ENCODE measurements around the gene PNLDC1.
"Not testable (repeated sequence)": the region's sequence is repeated elsewhere in the genome, so short reads cannot be mapped to it uniquely, and the experiment has no call there.

The PNLDC1 gene

GRCh38 chr6:159821122-159821521 is 21.0 kb downstream of the PNLDC1 start:
- DNase-seq: no peak

- no peak for DNase-seq
Measured at GRCh38 chr6:159821726-159822125, 21.6 kb downstream of the PNLDC1 start.

GRCh38 chr6:159823953-159824352 is 23.9 kb downstream of the PNLDC1 start:
- DNase-seq: no peak

GRCh38 chr6:159824690-159825089 is 24.6 kb downstream of the PNLDC1 start:
- not testable (repeated sequence) for DNase-seq

GRCh38 chr6:159826004-159826403 is 25.9 kb downstream of the PNLDC1 start:
- no peak for DNase-seq

DNA sequence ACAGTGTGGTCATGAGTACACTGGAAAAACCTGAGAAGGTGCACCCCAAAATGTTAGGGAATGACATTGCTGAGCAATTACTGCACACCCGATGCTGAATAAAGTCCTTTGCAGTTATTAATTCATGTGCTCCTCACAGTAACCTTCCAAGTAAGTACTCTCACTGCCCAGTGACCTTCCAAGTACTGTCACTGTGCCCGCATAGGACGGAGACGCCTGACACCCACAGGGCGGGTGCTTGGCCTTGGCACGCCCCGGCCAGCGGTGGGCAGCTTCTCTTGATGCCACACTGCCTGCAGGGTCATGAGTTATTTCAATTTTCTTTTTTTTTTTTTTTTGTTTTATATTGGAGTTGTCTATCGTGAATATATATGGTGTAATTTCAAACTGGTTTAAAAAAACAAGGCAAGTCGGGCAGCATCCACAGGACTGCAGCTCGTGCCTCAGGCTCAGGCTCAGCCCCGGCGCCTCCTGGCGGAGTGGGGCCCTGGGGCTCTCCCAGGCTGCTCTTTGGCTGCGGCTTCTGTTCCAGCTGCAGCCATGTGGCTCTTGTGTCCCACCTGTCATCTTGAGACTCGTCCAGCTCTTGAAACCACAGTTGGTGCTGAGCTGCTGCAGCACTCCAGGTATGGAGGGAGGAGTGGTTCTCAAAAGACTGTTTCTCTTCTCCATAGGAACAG is 27.0 kb downstream of the PNLDC1 start:
- DNase-seq: no peak

DNA sequence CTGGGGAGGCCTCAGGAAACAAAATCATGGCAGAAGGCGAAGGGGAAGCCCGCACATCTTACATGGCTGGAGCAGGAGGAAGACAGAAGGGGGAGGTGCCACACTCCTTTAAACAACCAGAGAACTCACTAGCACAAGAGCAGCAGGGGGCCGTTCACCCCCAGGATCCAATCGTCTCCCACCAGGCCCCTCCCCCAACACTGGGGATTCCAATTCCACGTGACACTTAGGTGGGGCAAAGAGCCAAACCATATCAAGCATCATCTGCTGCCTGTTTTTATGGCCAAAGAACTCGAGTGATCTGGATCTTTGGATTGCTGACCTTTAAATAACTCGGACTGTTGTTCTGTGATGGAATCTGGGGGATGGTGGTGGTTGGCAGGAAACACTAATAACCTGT is 28.0 kb downstream of the PNLDC1 start:
- no peak for DNase-seq

- DNase-seq: no peak
Measured at GRCh38 chr6:159829526-159829925, 29.4 kb downstream of the PNLDC1 start.

GRCh38 chr6:159830501-159831372 is 30.7 kb downstream of the PNLDC1 start:
- no peak for DNase-seq

- DNase-seq: no peak
Measured at GRCh38 chr6:159831373-159831679, 31.2 kb downstream of the PNLDC1 start.

GRCh38 chr6:159832946-159833345 is 32.9 kb downstream of the PNLDC1 start:
- no peak for DNase-seq

- DNase-seq: no peak
Measured at GRCh38 chr6:159833556-159833955, 33.5 kb downstream of the PNLDC1 start.

DNA sequence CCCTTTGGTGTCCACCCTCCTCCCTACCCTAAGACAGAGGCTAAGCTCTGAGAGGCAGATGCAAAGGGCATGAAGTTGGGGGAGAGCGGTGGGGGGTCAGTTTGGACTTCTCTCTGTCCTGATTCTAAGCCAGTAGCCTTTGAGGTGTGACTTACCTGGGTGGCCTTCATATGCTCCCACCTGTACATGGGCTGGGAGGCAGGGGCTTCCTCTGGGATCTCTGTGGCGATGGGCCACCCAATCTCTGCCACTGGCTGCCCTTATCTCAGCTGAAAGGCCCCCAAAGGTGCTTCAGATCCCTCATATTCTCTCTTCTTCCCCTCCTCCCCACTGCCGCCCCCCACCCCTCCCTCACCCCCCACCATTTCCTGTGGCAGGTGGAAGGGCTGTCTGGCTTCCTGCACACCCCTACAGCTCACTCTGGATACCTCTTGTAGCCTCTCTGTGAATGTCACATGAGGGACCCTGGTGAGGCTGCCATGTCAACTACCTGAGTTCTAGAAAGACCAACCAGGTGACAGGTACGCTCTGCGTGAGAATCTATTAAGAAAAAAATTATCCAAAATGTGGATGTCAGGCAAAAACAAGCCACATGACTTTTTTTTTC is 34.0 kb downstream of the PNLDC1 start:
- DNase-seq: no peak

GRCh38 chr6:159836718-159837490 is 36.8 kb downstream of the PNLDC1 start:
- no peak for DNase-seq

DNA sequence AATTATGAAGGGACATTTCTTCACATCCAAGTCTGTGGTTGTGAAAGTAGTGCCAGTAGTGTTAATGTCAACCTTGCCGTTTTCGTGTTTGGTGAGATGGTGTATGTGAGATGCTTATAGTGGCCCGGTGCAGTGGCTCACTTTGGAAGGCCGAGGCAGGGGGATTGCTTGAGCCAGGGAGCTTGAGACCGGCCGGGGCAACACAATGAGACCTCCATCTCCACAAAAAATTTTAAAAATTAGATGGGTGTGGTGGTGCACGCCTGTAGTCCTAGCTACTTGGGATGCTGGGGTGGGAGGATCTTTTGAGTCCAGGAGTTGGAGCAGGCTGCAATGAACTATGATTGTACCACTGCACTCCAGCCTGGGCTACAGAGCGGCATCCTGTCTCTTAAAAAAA is 37.4 kb downstream of the PNLDC1 start:
- no peak for DNase-seq

DNA sequence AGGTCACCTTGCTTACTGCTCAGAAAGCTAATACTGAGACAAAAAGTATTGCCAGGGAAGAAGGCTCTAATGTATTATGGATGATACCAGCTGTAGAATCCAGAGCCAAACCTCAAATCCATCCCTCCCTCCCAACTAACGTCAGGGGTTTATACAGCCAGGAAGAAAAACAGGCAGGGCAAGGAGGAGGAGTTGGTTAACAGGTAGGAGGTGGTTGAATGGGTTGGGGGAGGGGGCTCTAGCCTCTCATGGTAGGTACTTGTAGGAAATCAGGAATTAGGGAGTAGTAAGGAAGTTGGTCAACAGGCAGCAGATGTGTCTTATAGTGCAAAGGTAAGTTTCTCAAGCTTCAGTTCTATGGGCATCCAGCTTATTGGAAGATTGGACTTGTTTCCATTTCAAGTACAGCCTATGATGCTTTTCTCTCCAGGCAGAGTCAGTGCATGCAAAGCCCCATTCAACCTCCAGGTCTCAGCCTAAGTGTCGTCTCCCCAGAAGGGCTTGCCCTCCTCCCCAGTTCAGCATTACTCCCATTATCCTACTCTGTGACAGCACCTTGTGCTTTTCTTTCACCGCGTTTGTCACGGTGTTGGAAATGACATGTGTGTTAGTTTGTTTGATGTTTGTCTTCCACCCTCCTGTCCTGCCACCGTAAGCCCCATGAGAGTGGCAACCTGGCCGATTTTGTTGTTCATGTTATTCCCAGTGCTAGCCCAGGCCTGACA is 38.1 kb downstream of the PNLDC1 start:
- no peak for DNase-seq

GRCh38 chr6:159842035-159842434 is 42.0 kb downstream of the PNLDC1 start:
- no peak for DNase-seq

DNA sequence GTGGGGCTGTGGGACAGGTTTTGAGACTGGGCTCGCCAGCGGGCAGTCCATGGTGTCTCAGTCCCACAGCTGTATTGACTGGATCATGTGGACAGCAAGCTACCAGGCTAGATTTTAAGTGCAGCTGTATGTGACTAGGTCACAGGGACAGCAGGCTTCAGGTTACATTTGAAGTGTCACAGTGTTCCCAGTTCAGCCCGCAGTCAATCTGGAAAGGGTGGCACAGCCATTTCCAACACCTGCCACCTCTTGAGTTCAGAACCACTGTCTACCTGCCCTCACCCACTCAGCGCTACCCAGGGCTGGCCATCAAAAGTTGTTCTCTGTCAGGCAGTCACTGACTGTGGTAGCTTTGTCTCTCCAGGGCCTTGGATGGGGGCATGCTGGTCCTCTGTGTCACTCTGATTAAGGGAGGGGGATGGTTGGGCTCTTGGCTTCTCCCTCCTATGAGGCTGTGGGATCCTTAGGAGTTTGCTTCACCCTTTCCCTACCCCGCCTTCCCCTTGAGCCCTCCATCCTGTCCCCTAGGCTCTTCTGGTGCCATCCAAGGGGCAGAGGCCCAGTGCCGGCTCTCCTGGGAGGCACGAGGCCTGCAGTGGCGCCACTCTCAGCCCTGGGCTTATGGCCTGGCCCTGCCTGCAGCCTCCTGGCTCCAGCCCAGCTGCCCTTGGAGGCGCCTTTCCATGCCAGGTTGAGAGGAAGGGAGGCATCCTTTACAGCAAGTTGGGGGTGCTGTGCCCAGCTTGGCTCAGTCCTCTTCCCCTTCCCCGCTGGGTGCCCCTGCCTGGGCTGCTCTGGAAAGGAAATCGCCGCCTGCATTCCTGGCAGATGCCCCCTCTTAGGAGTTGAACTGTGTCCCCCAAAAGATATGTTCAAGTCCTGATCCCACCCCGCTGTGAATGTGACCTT is 44.9 kb downstream of the PNLDC1 start:
- DNase-seq: no peak

GRCh38 chr6:159848552-159848951 is 48.5 kb downstream of the PNLDC1 start:
- not testable (repeated sequence) for DNase-seq

- not testable (repeated sequence) for DNase-seq
Measured at GRCh38 chr6:159849851-159850250, 49.8 kb downstream of the PNLDC1 start.

DNA sequence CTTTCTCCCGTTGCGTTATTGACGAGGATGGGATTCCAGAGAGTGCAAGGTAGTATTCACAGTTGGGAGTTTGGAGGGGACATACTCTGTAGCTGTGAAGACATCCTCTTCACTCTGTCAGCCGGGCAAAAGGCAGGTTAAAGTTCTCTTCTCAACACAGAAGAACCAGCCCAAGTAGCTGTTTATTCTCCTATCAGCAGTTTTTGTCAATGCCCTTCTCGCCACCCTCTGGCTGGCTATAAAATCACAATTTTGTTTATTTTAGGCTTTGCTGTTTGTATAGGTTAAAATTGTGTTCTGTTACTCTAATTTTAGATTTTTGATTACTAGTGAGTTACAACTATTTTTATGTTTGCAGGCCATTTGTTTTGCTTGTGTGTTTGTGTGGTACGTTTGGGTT is 52.8 kb downstream of the PNLDC1 start:
- no peak for DNase-seq

All from cortex of kidney (tissue), 1 donor.